Measurements from ENCODE around the gene SEC31B. TPM values are rescaled to one million over a fixed set of nuclear protein-coding genes. Genes with fewer than 3 reads are reported as not detected.

SEC31B gene
- polyA plus RNA-seq, 1 donor from 2014 or later, result 17.1 TPM

- Histone ChIP-seq H3K4me2 (ENCODE audit: low read length) (no peak overlapping the region), H3K9me3 (ENCODE audit: low read length) (no peaks in the 10 kb centered on the region), H3K79me2 (replicated peaks; ENCODE audit: insufficient read depth, low read length) (no peaks in the 10 kb centered on the region), H3K27me3 (ENCODE audit: insufficient read depth, low read depth, low read length) (no peaks in the 10 kb centered on the region), H3K4me3 (ENCODE audit: low read length) (no peak overlapping the region), H3K9me2 (ENCODE audit: insufficient read depth, low read length) (no peaks in the 10 kb centered on the region), H3K36me3 (ENCODE audit: insufficient read depth, low read length) (no peaks in the 10 kb centered on the region), H4K20me1 (ENCODE audit: insufficient read depth) (no peaks in the 10 kb centered on the region), H3K9ac (ENCODE audit: low read length) (no peak overlapping the region), H3K27ac (ENCODE audit: low read length) (no peak overlapping the region), H3F3A (ENCODE audit: insufficient read depth, low read length, poor library complexity, severe bottlenecking) (no peaks in the 10 kb centered on the region), H2AFZ (ENCODE audit: low read depth, low read length) (no peak overlapping the region)
- TF ChIP-seq EZH2 (IDR thresholded peaks at IDR 0.05; ENCODE audit: borderline replicate concordance, insufficient read depth, low read length, poor library complexity, severe bottlenecking) (no peak), SMC3 (conservative IDR thresholded peaks at IDR 0.05; ENCODE audit: poor library complexity) (no peak), EP300 (conservative IDR thresholded peaks at IDR 0.05; ENCODE audit: poor library complexity, severe bottlenecking) (no peak), REST (IDR thresholded peaks at IDR 0.05; ENCODE audit: borderline replicate concordance) (no peak), TAF1 (IDR thresholded peaks at IDR 0.05; ENCODE audit: low read depth) (no peak), CTCF (IDR thresholded peaks at IDR 0.05; ENCODE audit: poor library complexity, severe bottlenecking) (no peak), RAD21 (conservative IDR thresholded peaks at IDR 0.05) (no peak), POLR2AphosphoS5 (IDR thresholded peaks at IDR 0.05) (no peak), MXI1 (conservative IDR thresholded peaks at IDR 0.05; ENCODE audit: poor library complexity, severe bottlenecking) (no peak)
Observed at GRCh38 chr10:100554902-100555301, 35.2 kb upstream of the SEC31B start.

GRCh38 chr10:100553929-100554328 lies 34.3 kb upstream of the SEC31B start:
- Histone ChIP-seq H3K4me3 (ENCODE audit: low read length) (no peak overlapping the region), H3K4me2 (ENCODE audit: low read length) (no peak overlapping the region), H3F3A (ENCODE audit: insufficient read depth, low read length, poor library complexity, severe bottlenecking) (no peaks in the 10 kb centered on the region), H4K20me1 (ENCODE audit: insufficient read depth) (no peaks in the 10 kb centered on the region), H3K27ac (ENCODE audit: low read length) (no peak overlapping the region), H2AFZ (ENCODE audit: low read depth, low read length) (no peak overlapping the region), H3K9ac (ENCODE audit: low read length) (no peak overlapping the region), H3K79me2 (replicated peaks; ENCODE audit: insufficient read depth, low read length) (no peaks in the 10 kb centered on the region), H3K9me3 (ENCODE audit: low read length) (no peaks in the 10 kb centered on the region), H3K36me3 (ENCODE audit: insufficient read depth, low read length) (no peaks in the 10 kb centered on the region), H3K27me3 (ENCODE audit: insufficient read depth, low read depth, low read length) (no peaks in the 10 kb centered on the region), H3K9me2 (ENCODE audit: insufficient read depth, low read length) (no peaks in the 10 kb centered on the region)
- TF ChIP-seq CTCF (IDR thresholded peaks at IDR 0.05; ENCODE audit: poor library complexity, severe bottlenecking) (no peak), RAD21 (conservative IDR thresholded peaks at IDR 0.05) (no peak), EZH2 (IDR thresholded peaks at IDR 0.05; ENCODE audit: borderline replicate concordance, insufficient read depth, low read length, poor library complexity, severe bottlenecking) (no peak), EP300 (conservative IDR thresholded peaks at IDR 0.05; ENCODE audit: poor library complexity, severe bottlenecking) (no peak), REST (IDR thresholded peaks at IDR 0.05; ENCODE audit: borderline replicate concordance) (no peak)
